Fibroblast of skin of abdomen (primary cell): ENCODE results near the gene CA4. TPM values are rescaled to one million over a fixed set of nuclear protein-coding genes. Genes with fewer than 3 reads are reported as not detected.
A peak's percentile ranks its signal among the peaks of the same experiment; 100 is the strongest.
"Not testable (repeated sequence)": the region's sequence is repeated elsewhere in the genome, so short reads cannot be mapped to it uniquely, and the experiment has no call there.

Experiments used
- DNase-seq: peaks from one replicate; pipeline ENCODE4 v3.0.0-alpha.2; 2013
- polyA plus RNA-seq, 2 experiments: library from polyadenylated mRNA; unstranded; fragments of 120-200 nt; gene quantifications; one replicate each; pipeline ENCODE4 v1.2.1, GENCODE V29; 2013; ENCODE audit not compliant: insufficient read length in 2 of 2

CA4 gene
- not detected for polyA plus RNA-seq (2013, experiment 1 of 2; ENCODE audit: insufficient read length)
- polyA plus RNA-seq (2013, experiment 2 of 2; ENCODE audit: insufficient read length): not detected

GRCh38 chr17:60149691-60150582, at the start of gene CA4:
TSS of gene CA4 (plus strand) at chr17:60149973. CDS start at chr17:60150035, 62 bp downstream.
- no peak for DNase-seq

DNA sequence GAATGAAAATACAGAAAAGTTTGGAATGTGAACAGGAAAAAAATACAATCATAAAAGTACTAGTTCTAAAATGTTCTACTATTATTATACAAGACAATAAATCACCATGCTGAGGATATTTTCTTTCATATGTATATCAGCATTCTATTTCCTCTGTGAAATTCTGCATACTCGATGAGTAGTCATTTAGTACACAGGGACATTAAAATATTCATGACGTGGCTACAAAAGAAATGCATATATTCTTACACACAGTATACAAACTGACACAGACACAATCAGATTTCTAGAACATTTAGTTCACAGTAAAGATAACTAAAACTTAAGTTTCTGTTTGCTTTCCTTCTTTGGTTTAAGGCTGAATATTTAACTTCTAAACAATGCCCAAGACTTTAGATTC, 49.2 kb upstream of the CA4 start:
- not testable (repeated sequence) for DNase-seq

DNA sequence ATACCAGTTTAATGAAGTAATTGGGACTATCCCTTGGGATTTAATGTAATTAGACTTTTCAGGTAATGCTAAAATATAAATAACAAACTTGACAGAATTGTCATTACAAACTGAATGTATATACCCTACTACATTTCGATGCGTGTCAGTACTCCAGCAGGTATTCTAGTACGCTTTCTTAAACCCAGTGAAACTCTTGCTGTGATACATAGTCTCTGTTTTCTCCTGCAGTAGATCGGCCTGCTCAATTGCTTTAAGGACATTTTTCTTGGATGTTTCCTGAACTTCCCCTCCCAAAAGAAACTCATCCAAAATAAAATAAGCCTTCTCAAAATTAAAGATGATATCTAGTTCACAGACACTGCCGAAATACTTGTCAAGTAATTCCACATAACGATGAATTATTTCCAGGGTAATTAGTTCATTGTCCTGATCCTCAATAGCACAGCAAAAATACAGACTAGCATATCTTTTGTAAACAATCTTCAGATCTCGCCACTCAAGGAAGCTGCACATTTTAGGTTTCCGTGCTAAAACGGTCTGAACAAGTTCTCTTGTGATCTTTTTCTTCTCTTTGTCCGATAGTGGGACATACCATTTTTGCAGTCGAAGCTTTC, 47.6 kb upstream of the CA4 start:
- not testable (repeated sequence) for DNase-seq

DNA sequence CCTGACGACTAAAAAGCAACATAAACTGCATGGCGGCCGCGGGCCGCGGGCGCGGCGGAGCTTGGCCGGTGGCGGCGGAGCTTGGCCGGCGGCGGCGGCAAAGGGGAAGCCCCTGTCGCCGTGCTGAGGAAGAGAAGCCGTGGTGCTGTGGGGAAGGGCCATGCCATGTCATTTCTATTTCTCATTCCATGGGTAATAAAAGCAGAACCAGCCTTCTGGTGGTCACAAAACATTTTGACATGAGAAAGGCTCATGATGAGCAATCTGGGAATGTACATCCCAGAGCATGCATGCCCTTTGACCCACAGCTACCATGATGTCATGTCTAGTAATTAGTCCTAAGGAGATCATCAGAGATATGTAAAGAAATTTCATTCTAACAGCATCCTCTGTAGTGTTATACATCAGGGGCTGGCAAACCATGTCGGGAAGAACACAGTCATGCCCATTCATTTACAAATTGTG, 47.1 kb upstream of the CA4 start:
- peak; percentile 65 for DNase-seq

DNA sequence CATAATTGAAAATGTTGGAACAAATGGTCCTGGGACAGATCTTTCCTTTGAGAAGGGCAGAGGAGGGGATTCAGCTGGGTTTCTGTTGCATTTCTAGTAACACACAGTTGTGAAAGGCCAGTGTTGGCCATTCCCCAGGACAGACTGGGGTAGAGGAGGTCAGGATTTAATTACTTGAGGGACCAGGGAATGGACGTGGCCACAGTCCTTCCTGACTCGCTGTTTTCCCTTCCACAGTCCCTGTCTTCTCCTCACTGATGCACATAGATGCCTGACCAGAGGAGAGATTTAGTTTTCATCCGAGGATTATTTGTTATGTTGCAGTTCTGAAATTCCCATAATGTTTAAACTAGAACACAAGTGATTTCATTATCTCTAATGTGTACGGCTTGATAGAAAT, 45.8 kb upstream of the CA4 start:
- no peak for DNase-seq

GRCh38 chr17:60106340-60107059, 43.3 kb upstream of the CA4 start:
- peak; percentile 34 for DNase-seq

DNA sequence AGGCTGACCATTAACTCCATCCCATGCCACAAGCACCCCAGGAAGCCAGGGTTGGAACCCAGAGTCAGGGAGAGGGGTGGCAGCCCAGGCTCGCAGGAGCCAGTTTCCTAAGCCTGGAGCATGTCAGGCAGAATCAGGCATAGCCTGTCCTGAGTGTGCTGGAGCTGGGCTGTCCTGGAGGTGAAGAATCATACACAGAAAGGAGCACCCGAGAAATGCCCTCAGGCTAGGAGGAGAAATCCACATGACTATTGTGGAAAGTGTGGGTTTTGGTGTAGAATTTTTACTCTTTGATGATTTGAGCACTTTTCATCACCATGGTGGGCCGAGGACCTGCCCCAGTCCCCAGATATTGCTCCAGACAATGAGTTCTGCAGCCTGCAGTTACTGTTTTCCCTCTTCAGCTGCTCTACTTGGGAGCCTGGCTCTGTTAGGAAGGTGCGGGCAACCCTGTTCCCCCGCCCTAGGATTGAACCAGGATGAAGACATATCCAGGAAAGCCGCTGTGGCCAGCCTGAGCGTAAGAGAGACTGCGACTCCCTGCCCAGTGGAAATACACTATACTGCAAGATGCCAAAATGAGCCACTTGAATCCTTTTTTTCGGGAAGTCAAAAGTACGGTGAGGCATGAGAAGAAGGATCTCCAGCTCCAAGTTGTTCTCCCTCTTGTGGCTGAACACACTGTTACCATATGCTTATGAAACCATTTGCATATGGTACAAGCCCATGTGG, 42.1 kb upstream of the CA4 start:
- DNase-seq: peak; percentile 60

GRCh38 chr17:60108309-60108708, 41.5 kb upstream of the CA4 start:
- DNase-seq: not testable (repeated sequence)

DNA sequence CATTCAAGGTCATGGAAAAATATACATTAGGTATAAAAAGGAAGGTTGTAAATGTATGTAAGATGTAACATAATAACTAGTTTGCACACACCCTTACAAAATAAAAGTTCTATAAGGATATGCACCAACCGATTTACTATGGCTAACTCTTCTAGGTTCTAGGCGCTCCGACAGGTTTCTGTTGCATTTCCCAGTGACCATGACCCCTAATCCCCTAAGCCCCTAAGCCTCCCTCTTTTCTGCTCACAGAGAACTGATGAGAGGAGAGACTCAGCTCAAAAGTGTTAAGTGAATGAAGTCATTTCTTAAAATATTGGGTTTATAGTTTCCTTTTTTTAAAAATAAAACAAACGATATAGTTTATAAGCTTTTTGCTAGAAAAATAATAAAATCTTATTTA, 41.1 kb upstream of the CA4 start:
- DNase-seq: no peak

DNA sequence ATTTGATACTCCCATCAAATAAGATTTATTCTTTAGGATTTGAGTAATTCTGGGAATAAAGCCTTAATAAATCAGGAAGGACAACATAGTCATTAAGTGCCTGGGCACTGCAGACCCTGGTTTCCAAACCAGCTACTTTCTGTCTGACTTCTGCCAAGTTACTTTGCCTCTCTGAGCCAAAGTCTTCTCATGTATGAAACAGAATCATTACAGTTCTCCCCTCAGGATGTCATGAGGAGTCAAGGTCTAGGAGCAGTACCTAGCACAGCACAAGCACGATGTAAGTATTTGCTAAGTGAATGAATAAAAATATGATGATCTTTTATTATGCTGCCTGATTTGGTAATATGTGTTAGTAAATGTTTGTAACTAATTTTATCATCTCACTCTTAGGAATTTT, 40.6 kb upstream of the CA4 start:
- DNase-seq: no peak

DNA sequence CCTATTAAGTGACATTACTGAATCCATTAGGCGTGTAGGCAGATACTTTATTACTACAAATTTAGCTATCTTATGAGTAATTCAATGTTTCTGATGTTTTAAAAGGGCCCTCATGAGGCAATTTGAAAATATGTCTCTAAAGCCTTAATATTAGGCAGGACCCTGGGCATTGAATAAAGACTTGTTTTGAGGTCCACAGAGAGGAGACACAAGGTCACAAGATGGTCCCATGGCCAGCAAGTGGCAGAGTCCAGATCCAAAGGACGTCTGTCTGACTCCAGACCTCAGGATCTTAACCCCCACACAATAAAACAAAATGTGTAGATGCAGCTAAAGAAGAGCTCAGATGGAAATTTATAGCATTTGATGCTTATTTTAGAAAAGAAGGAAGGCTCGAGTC, 39.2 kb upstream of the CA4 start:
- no peak for DNase-seq

DNA sequence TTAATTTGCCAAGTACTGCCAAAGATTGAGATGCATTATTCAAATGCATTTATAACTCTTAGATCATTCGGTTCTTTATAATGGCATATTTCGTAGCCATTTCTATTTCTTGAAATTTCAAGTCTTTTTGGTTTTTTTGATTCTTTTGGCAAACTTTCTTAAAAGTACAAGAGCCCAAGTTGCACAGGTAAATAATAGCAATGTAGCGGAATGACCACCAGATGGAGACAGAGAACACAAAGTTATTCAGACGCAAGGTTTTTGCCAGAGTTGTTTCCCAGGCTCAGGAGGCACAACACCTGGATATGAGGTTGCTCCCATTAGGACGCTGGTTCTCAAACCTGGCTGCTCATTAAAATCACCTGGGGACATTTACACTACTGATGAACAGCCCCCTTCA, 38.1 kb upstream of the CA4 start:
- not testable (repeated sequence) for DNase-seq

DNA sequence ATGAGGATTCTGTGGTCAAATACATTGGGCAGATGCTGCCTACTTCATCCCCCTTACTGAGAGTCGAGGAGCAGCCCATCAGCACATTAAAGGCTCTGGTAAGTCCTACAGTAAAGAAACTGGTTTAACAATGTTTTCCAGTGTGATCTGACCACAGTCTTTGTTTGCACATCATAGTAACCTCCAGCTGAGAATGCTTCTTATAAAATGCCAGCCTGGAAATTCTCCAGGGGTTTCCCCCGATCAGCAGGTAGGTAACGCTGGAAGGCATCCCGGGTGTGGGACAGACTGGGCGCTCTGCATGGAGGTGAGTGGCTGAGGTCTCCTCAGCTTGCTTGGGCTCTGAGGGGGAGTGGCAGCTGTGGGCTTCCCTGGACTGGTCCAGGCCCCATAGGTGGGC, 34.4 kb upstream of the CA4 start:
- not testable (repeated sequence) for DNase-seq

DNA sequence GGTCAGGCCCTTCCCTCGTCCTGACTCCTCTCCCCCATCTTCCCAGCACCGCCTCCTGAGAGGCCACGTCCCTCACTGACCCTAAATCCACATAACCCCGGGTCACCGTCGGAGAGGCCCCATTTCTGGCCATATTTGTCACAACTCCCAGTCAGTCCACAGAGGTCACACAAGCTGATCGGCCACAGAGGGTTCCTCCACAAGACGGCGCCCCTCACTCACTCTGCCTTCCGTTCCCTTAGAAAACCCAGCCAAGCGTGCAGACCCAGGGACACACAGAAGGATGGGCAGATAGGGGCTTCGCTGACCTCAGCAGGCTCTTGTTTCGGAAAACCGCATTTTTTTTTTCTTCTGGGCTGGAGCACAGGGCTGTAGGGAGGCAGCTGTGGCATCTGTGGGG, 33.6 kb upstream of the CA4 start:
- DNase-seq: not testable (repeated sequence)

GRCh38 chr17:60119162-60119561, 30.6 kb upstream of the CA4 start:
- not testable (repeated sequence) for DNase-seq

DNA sequence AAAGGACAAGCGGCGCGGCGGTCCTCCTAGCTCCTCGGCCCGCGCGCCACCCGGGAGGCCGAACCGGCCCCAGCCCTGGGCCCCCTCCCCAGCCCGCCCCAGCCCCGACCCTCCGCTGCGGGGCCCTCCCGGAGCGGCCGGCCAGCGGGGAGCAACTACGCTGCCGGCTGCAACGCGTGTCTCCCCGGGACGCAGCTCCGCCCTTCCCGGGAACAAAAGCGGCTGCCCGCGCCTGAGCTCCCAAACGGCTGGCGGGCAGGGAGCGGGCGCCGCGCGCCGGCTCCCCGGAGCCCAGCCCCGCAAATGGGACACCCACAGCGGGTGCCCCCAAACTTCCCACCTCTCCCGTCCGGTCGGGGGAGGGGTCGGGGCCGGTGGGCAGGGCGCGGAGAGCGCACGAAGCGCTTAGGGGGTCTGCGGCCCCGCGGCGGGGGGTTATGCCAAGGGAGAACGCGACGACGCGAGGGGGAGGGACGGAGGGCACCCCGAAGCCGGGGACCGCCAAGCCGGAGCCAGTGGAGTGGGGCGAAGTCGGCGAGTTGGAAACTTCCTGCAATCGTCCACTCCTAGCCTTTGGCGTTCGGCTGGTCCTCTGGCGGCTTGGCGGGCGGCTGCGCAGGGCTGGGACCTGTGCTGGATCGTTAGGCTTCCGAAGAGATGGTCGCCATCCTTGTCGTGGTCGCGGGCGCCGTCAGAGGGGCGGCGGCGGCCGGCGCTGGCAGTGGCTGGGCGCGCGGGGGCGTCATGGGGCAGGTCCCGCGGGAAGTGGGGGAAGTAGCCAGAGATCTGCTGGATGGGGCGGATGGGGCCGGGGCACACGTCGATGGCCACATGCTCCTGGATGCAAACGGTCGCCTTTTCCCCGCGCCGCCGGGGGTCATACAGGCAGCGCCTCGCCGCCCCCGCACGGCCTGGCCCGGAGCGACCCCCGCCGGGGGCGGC, 29.7 kb upstream of the CA4 start:
- DNase-seq: not testable (repeated sequence)

DNA sequence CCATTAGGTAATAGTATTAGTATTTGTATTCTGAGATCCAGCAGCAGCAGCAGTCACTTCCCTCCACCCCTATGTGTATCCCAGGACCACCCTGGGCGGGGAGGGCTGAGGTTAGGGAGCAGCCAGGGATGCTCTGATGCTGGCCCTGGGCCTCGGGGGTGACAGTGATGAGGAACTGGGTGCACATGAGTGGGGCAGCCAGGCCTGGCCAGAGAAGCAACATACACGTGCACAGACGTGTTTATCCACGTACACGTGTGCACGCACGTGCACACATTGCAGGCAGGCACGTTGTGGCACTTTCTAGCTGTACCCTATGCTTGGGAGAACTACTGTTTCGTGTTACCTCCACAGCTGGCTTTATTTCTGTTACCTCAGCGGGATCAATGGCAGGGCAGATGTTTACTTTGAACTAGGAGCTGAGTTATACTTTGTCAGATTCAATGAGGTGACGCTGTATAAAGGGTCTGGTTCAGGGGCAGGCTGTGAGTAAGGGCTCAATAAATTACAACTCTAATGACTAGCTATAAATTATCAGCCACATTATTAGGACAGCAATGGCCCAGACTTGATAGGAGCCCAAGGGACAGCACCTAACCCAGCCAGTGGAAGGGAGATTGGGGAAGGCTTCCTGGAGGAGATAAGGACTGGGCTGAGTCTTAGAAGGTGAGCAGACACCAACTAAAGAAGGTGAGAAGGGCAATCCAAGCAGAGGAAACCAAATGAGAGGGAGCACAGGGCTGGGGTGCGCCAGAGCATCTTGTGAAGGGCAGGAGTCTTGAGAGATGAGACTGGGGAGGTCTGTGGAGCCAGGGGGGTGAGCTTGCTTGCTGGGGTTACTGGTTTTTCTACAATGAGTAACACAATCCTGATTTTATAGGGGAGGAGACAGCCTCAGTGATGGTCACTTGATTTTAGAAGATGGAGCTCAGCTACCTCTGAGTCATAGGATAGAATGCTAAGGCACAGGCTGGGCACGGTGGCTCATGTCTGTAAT, 22.4 kb upstream of the CA4 start:
- no peak for DNase-seq

- DNase-seq: no peak
Observed at GRCh38 chr17:60128171-60128859, 21.5 kb upstream of the CA4 start.

- DNase-seq: no peak
Observed at GRCh38 chr17:60129164-60129563, 20.6 kb upstream of the CA4 start.
